Right lobe of liver (tissue), 6 donors: ENCODE measurements around the gene PRDM15. TPM values are rescaled to one million over a fixed set of nuclear protein-coding genes. Genes with fewer than 3 reads are reported as not detected.

Source experiments
- ATAC-seq, 4 donors: fragments of 200-7000 bp; cut with Tn5 transposase; one replicate each; pipeline ENCODE4 v1.9.1; 2020; ENCODE audit warnings: mild to moderate bottlenecking in 4 of 4, moderate library complexity in 4 of 4
- DNase-seq, 3 donors: peaks; one replicate each; pipeline ENCODE4 v3.0.0-alpha.2; 2020
- H3K27ac ChIP-seq, 3 donors: fragments of 200-600 bp; one replicate each; pipeline ENCODE4 v1.8.0; 2022
- H3K27me3 ChIP-seq, 2 donors: fragments of 200-600 bp; one replicate each; pipeline ENCODE4 v1.8.0; 2022
- H3K36me3 ChIP-seq, 4 donors: fragments of 200-600 bp; sonication (generic) in 1 of 4; one replicate each; pipeline versions ENCODE4 v1.5.1 to v1.8.0; 2017 to 2022; ENCODE audit warnings: control low read depth in 1 of 4
- H3K4me1 ChIP-seq, 4 donors: fragments of 200-600 bp; sonication (generic) in 1 of 4; one replicate each; pipeline versions ENCODE4 v1.5.1 to v1.8.0; 2017 to 2022; ENCODE audit warnings: control low read depth in 1 of 4
- H3K4me3 ChIP-seq, 3 donors: fragments of 200-600 bp; one replicate each; pipeline ENCODE4 v1.8.0; 2022
- H3K9me3 ChIP-seq, 4 donors: fragments of 200-600 bp; sonication (generic) in 1 of 4; one replicate each; pipeline versions ENCODE4 v1.5.1 to v1.8.0; 2017 to 2022; ENCODE audit warnings: control low read depth in 1 of 4
- CTCF ChIP-seq, 4 donors: fragments of 200-600 bp in 3 of 4; fragments of 450-650 bp in 1 of 4; IDR thresholded peaks; one replicate each; pipeline versions ENCODE4 v1.5.1 to v1.8.0; 2016 to 2022; ENCODE audit warnings: antibody characterized with exemption in 4 of 4, mild to moderate bottlenecking in 2 of 4
- POLR2A ChIP-seq: fragments of 450-650 bp; IDR thresholded peaks from one replicate; pipeline ENCODE4 v1.6.1; 2017; ENCODE audit warnings: antibody characterized with exemption, mild to moderate bottlenecking
- WGBS: methylation state at CpG from one replicate; pipeline ENCODE4 v1.1.6; 2018; ENCODE audit warnings: low coverage, low lambda C conversion rate; ENCODE audit not compliant: insufficient coverage; ENCODE audit errors: missing lambda C conversion rate; 5-methylcytosine and 5-hydroxymethylcytosine counted together
- intact Hi-C, 2 donors: fragments of 100-400 bp; cut with DNase I; formaldehyde crosslinking; loops; one replicate each; pipeline versions ENCODE4 v1.11.2 to v1.14.1; 2022
- total RNA-seq, 6 experiments: library from RNA; depleted of rRNA in 2 of 6; stranded (reverse); fragments of >200 nt in 2 of 6; fragmentation: NEBNext Ultra II Directional in 3 of 6; extraction: Animal tissue kit (Norgen Biotek cat#: 25700) in 3 of 6; gene quantifications; one replicate each; pipeline versions ENCODE4 v1.1.0 to v1.2.4, GENCODE V29; 2016 to 2023
- donor health status: DM: no; HTN: yes; CAD: no.
- donor health status: DM: no; HTN: no; CAD: no.
- donor health status: DM: no; HTN: no; CAD: no.
- donor health status: DM: no; HTN: yes; CAD: no.
- donor health status: DM: no; HTN: yes; CAD: no.

PRDM15 gene
- total RNA-seq, 6 experiments from 2014 or later = 1.9 to 4.0 (median 2.7) TPM

GRCh38 chr21:41772351-41773080 is 106.6 kb downstream of the PRDM15 start:
- Histone ChIP-seq H3K4me3 (no peak overlapping the region), H3K36me3 (no peaks in the 10 kb centered on the region), H3K27ac (no peak overlapping the region), H3K4me1 (peaks cover 0 to 14% (median 0%) of the 10 kb centered on the region in 4 donors), H3K27me3 (no peaks in the 10 kb centered on the region), H3K9me3 (no peaks in the 10 kb centered on the region)
- intact Hi-C loops = loop anchor here in 1 of 2 donors (10.0 kb wide), 1 partner anchor 158 kb away; no protein-coding TSS in a partner anchor
- WGBS = 60% methylated on average over 9 of the region's 16 CpGs
- TF ChIP-seq CTCF (IDR thresholded peaks at IDR 0.05) = no peak
- TF ChIP-seq POLR2A = no peak
- ATAC-seq = no peak
- DNase-seq = no peak

GRCh38 chr21:41771625-41771945 is 107.6 kb downstream of the PRDM15 start:
- WGBS = no CpG with 5 or more reads among the region's 7 CpGs
- DNase-seq (no peak), ATAC-seq (no peak)
- H3K4me1 ChIP-seq = peaks cover 0 to 14% (median 3%) of the 10 kb centered on the region in 4 donors
- no peaks in the 10 kb centered on the region for H3K9me3 ChIP-seq
- H3K27ac ChIP-seq = no peak overlapping the region
- TF ChIP-seq POLR2A (no peak), CTCF (IDR thresholded peaks at IDR 0.05) (no peak)
- H3K27me3 ChIP-seq = no peaks in the 10 kb centered on the region
- intact Hi-C loops = loop anchor here in 1 of 2 donors (10.0 kb wide), 1 partner anchor 157 kb away; no protein-coding TSS in a partner anchor
- H3K4me3 ChIP-seq = no peak overlapping the region
- H3K36me3 ChIP-seq = no peaks in the 10 kb centered on the region

GRCh38 chr21:41770901-41771624 is 108.1 kb downstream of the PRDM15 start:
- DNase-seq = no peak
- TF ChIP-seq CTCF (IDR thresholded peaks at IDR 0.05) = no peak
- no peaks in the 10 kb centered on the region for H3K27me3 ChIP-seq
- WGBS = no CpG with 5 or more reads among the region's 14 CpGs
- H3K4me3 ChIP-seq = no peak overlapping the region
- no peaks in the 10 kb centered on the region for H3K9me3 ChIP-seq
- peaks cover 0 to 14% (median 3%) of the 10 kb centered on the region in 4 donors for H3K4me1 ChIP-seq
- no peaks in the 10 kb centered on the region for H3K36me3 ChIP-seq
- H3K27ac ChIP-seq = no peak overlapping the region
- intact Hi-C loops = loop anchor here in 1 of 2 donors (10.0 kb wide), 1 partner anchor 156 kb away; no protein-coding TSS in a partner anchor
- ATAC-seq = no peak

GRCh38 chr21:41769933-41770332 is 109.2 kb downstream of the PRDM15 start:
- ATAC-seq = no peak
- intact Hi-C loops = loop anchor here in 1 of 2 donors (10.0 kb wide), 1 partner anchor 155 kb away; no protein-coding TSS in a partner anchor
- no peak for DNase-seq
- Histone ChIP-seq H3K27me3 (no peaks in the 10 kb centered on the region), H3K4me3 (no peak overlapping the region), H3K9me3 (no peaks in the 10 kb centered on the region), H3K27ac (no peak overlapping the region), H3K36me3 (no peaks in the 10 kb centered on the region), H3K4me1 (peaks cover 0 to 22% (median 5%) of the 10 kb centered on the region in 4 donors)
- WGBS = 100% methylated on average over 1 of the region's 5 CpGs
- no peak for TF ChIP-seq POLR2A
- no peak for TF ChIP-seq CTCF (IDR thresholded peaks at IDR 0.05)
